Stimulated activated CD8-positive, alpha-beta memory T cell treated with anti-CD3 and anti-CD28 coated beads, Interleukin-12 subunit alpha, Interleukin-12 subunit beta, amount 100 ng/mL, for 4 hours (primary cell): ENCODE measurements around the gene DOCK6.
"Not testable (repeated sequence)": the region's sequence is repeated elsewhere in the genome, so short reads cannot be mapped to it uniquely, and the experiment has no call there.

Experiments used
- DNase-seq: peaks from one replicate; pipeline ENCODE4 v3.0.0-alpha.2; 2020; ENCODE audit warnings: low read depth

Gene DOCK6

GRCh38 chr19:11197291-11198174 lies 64.8 kb downstream of the DOCK6 start, which contains the start of gene KANK2:
Gene KANK2 (minus strand): TSS chr19:11197545. CDS start chr19:11194511, 3,034 bp downstream.
- peak; percentile 60 for DNase-seq

GRCh38 chr19:11196406-11197287 lies 65.7 kb downstream of the DOCK6 start:
- no peak for DNase-seq

GRCh38 chr19:11195681-11196080 lies 66.6 kb downstream of the DOCK6 start:
- no peak for DNase-seq

- DNase-seq: no peak
Observed at GRCh38 chr19:11194656-11195558, 67.4 kb downstream of the DOCK6 start.

GRCh38 chr19:11194173-11194572 lies 68.2 kb downstream of the DOCK6 start:
- DNase-seq: no peak

GRCh38 chr19:11192957-11193939 lies 69.1 kb downstream of the DOCK6 start:
- no peak for DNase-seq

- no peak for DNase-seq
Observed at GRCh38 chr19:11191934-11192333, 70.4 kb downstream of the DOCK6 start.

- DNase-seq: no peak
Observed at GRCh38 chr19:11191273-11191755, 71.0 kb downstream of the DOCK6 start.

- DNase-seq: no peak
Observed at GRCh38 chr19:11190501-11190900, 71.8 kb downstream of the DOCK6 start.

GRCh38 chr19:11187441-11187840 lies 74.9 kb downstream of the DOCK6 start:
- DNase-seq: no peak

GRCh38 chr19:11182994-11183393 lies 79.3 kb downstream of the DOCK6 start:
- no peak for DNase-seq

- no peak for DNase-seq
Observed at GRCh38 chr19:11181488-11181887, 80.8 kb downstream of the DOCK6 start.

- DNase-seq: not testable (repeated sequence)
Observed at GRCh38 chr19:11180975-11181374, 81.3 kb downstream of the DOCK6 start.

- DNase-seq: no peak
Observed at GRCh38 chr19:11180346-11180745, 82.0 kb downstream of the DOCK6 start.

- no peak for DNase-seq
Observed at GRCh38 chr19:11179716-11180297, 82.5 kb downstream of the DOCK6 start.

- DNase-seq: not testable (repeated sequence)
Observed at GRCh38 chr19:11179145-11179465, 83.2 kb downstream of the DOCK6 start.

GRCh38 chr19:11177592-11177991 lies 84.7 kb downstream of the DOCK6 start:
- DNase-seq: no peak

- no peak for DNase-seq
Observed at GRCh38 chr19:11176466-11177193, 85.7 kb downstream of the DOCK6 start.

GRCh38 chr19:11175920-11176319 lies 86.4 kb downstream of the DOCK6 start:
- no peak for DNase-seq
